Trophoblast cell (in vitro differentiated cells and primary cell): Measurements from ENCODE around the gene PCMTD2.

Source experiments
- DNase-seq, 2 donors: peaks; one replicate each; pipeline ENCODE4 v3.0.0-alpha.2; 2016
- H2AFZ ChIP-seq: 2 replicates; pipeline ENCODE4 v1.6.1; 2013; ENCODE audit warnings: low read length, moderate library complexity, mild to moderate bottlenecking; ENCODE audit not compliant: insufficient read depth, poor library complexity
- H2AK5ac ChIP-seq: 2 replicates; pipeline ENCODE4 v1.6.1; 2013; ENCODE audit warnings: mild to moderate bottlenecking, low read length
- H2BK120ac ChIP-seq: 2 replicates; pipeline ENCODE4 v1.6.1; 2013; ENCODE audit warnings: low read length, mild to moderate bottlenecking, moderate library complexity; ENCODE audit not compliant: insufficient read depth, poor library complexity
- H2BK12ac ChIP-seq: 2 replicates; pipeline ENCODE4 v1.6.1; 2013; ENCODE audit warnings: mild to moderate bottlenecking, low read length, moderate library complexity
- H2BK5ac ChIP-seq: 2 replicates; pipeline ENCODE4 v1.6.1; 2013; ENCODE audit warnings: low read length, low read depth, moderate library complexity, mild to moderate bottlenecking; ENCODE audit not compliant: poor library complexity
- H3K14ac ChIP-seq: 2 replicates; pipeline ENCODE4 v1.6.1; 2013; ENCODE audit warnings: mild to moderate bottlenecking, low read length
- H3K18ac ChIP-seq: 2 replicates; pipeline ENCODE4 v1.6.1; 2013; ENCODE audit warnings: mild to moderate bottlenecking, low read length
- H3K23ac ChIP-seq: 2 replicates; pipeline ENCODE4 v1.6.1; 2013; ENCODE audit warnings: low read length
- H3K27ac ChIP-seq: 2 replicates; pipeline ENCODE4 v1.5.1; 2013; ENCODE audit warnings: low read depth, mild to moderate bottlenecking, inconsistent platforms, low read length, moderate library complexity
- H3K27me3 ChIP-seq: 2 replicates; pipeline ENCODE4 v1.6.1; 2013; ENCODE audit warnings: inconsistent platforms, mild to moderate bottlenecking, low read length, moderate library complexity; ENCODE audit not compliant: insufficient read depth
- H3K36me3 ChIP-seq, 2 experiments: 1 replicate in 1 of 2; 2 replicates in 1 of 2; pipeline ENCODE4 v1.6.1; 2013; ENCODE audit warnings: low read length in 2 of 2, mild to moderate bottlenecking in 2 of 2, moderate library complexity in 1 of 2; ENCODE audit not compliant: insufficient read depth in 2 of 2, control insufficient read depth in 1 of 2
- H3K4ac ChIP-seq: 2 replicates; pipeline ENCODE4 v1.6.1; 2013; ENCODE audit warnings: low read depth, mild to moderate bottlenecking, low read length, moderate library complexity
- H3K4me1 ChIP-seq, 2 experiments: 1 replicate in 1 of 2; 2 replicates in 1 of 2; pipeline ENCODE4 v1.6.1; 2013; ENCODE audit warnings: low read length in 2 of 2, mild to moderate bottlenecking in 2 of 2, moderate library complexity in 1 of 2; ENCODE audit not compliant: insufficient read depth in 2 of 2, control insufficient read depth in 1 of 2
- H3K4me2 ChIP-seq: 2 replicates; pipeline ENCODE4 v1.6.1; 2013; ENCODE audit warnings: inconsistent platforms, mild to moderate bottlenecking, low read length, moderate library complexity
- H3K4me3 ChIP-seq: 2 replicates; pipeline ENCODE4 v1.5.1; 2013; ENCODE audit warnings: mild to moderate bottlenecking, low read depth, low read length, inconsistent platforms
- H3K79me1 ChIP-seq: one replicate; pipeline ENCODE4 v1.6.1; 2013; ENCODE audit warnings: low read length
- H3K79me2 ChIP-seq: 2 replicates; pipeline ENCODE4 v1.6.1; 2013; ENCODE audit warnings: low read length, mild to moderate bottlenecking; ENCODE audit not compliant: control insufficient read depth, insufficient read depth, poor library complexity
- H3K9ac ChIP-seq: 2 replicates; pipeline ENCODE4 v1.6.1; 2013; ENCODE audit warnings: mild to moderate bottlenecking, low read length
- H3K9me3 ChIP-seq: 2 replicates; pipeline ENCODE4 v1.6.1; 2013; ENCODE audit warnings: low read depth, mild to moderate bottlenecking, control low read depth, inconsistent platforms, low read length; ENCODE audit not compliant: insufficient read depth
- H4K12ac ChIP-seq: 2 replicates; pipeline ENCODE4 v1.6.1; 2013; ENCODE audit warnings: low read depth, mild to moderate bottlenecking, low read length, moderate library complexity
- H4K8ac ChIP-seq: 2 replicates; pipeline ENCODE4 v1.6.1; 2013; ENCODE audit warnings: low read depth, mild to moderate bottlenecking, low read length, moderate library complexity
- H4K91ac ChIP-seq: one replicate; pipeline ENCODE4 v1.6.1; 2013; ENCODE audit warnings: low read depth, mild to moderate bottlenecking, low read length, moderate library complexity
- WGBS: extraction: QIAGEN DNeasy Blood & Tissue Kit; methylation state at CpG from one replicate; pipeline ENCODE4 v1.1.7; 2013; ENCODE audit warnings: missing lambda C conversion rate; ENCODE audit not compliant: insufficient read length, insufficient coverage; ENCODE audit errors: extremely low coverage; 5-methylcytosine and 5-hydroxymethylcytosine counted together

PCMTD2 gene

GRCh38 chr20:64261138-64261537, 5.6 kb downstream of the PCMTD2 start:
- Histone ChIP-seq H3K14ac (no peak overlapping the region), H3K18ac (no peak overlapping the region), H4K8ac (no peak overlapping the region), H2AK5ac (no peak overlapping the region), H2AFZ (no peak overlapping the region), H3K79me1 (peaks cover 4% of the 10 kb centered on the region), H2BK12ac (no peak overlapping the region), H3K27ac (peak overlapping the region; percentile 36), H3K4me2 (no peak overlapping the region), H3K23ac (no peak overlapping the region), H3K4ac (no peak overlapping the region), H3K4me1 (peaks cover 10 to 19% of the 10 kb centered on the region in 2 experiments), H3K9ac (no peak overlapping the region), H3K9me3 (peaks cover 1% of the 10 kb centered on the region), H4K12ac (no peak overlapping the region), H2BK120ac (no peak overlapping the region), H3K27me3 (no peaks in the 10 kb centered on the region), H3K36me3 (peaks cover 2 to 9% of the 10 kb centered on the region in 2 experiments), H2BK5ac (no peak overlapping the region), H3K79me2 (no peaks in the 10 kb centered on the region), H4K91ac (no peak overlapping the region), H3K4me3 (no peak overlapping the region)
- WGBS, result no CpG with 5 or more reads among the region's 9 CpGs
- DNase-seq, result peak; percentile 20 to 33

- no peaks in the 10 kb centered on the region for H3K79me2 ChIP-seq
- no peak overlapping the region for H3K4me3 ChIP-seq
- H4K91ac ChIP-seq, result no peak overlapping the region
- H3K4ac ChIP-seq, result no peak overlapping the region
- H4K8ac ChIP-seq, result no peak overlapping the region
- no peak overlapping the region for H2BK120ac ChIP-seq
- peaks cover 5 to 16% of the 10 kb centered on the region in 2 experiments for H3K36me3 ChIP-seq
- H2BK12ac ChIP-seq, result no peak overlapping the region
- H2AK5ac ChIP-seq, result no peak overlapping the region
- H2AFZ ChIP-seq, result no peak overlapping the region
- no peak overlapping the region for H3K18ac ChIP-seq
- no peak overlapping the region for H3K14ac ChIP-seq
- no peak overlapping the region for H2BK5ac ChIP-seq
- no peaks in the 10 kb centered on the region for H3K27me3 ChIP-seq
- no peak overlapping the region for H3K4me2 ChIP-seq
- H3K4me1 ChIP-seq, result peaks cover 5 to 13% of the 10 kb centered on the region in 2 experiments
- peaks cover 4% of the 10 kb centered on the region for H3K79me1 ChIP-seq
- H3K23ac ChIP-seq, result no peak overlapping the region
- peaks cover 1% of the 10 kb centered on the region for H3K9me3 ChIP-seq
- no peak overlapping the region for H3K9ac ChIP-seq
- H4K12ac ChIP-seq, result no peak overlapping the region
- DNase-seq, result no peak
- no peak overlapping the region for H3K27ac ChIP-seq
- WGBS, result no CpG with 5 or more reads among the region's 4 CpGs
Measured at GRCh38 chr20:64264091-64264490, 8.5 kb downstream of the PCMTD2 start.

GRCh38 chr20:64265201-64265600, 9.7 kb downstream of the PCMTD2 start:
- H3K4me1 ChIP-seq, result peaks cover 5 to 10% of the 10 kb centered on the region in 2 experiments
- H3K27ac ChIP-seq, result no peak overlapping the region
- H3K14ac ChIP-seq, result no peak overlapping the region
- H2BK12ac ChIP-seq, result no peak overlapping the region
- H3K9ac ChIP-seq, result no peak overlapping the region
- H2BK120ac ChIP-seq, result no peak overlapping the region
- H3K79me1 ChIP-seq, result peaks cover 4% of the 10 kb centered on the region
- no peak overlapping the region for H4K8ac ChIP-seq
- no peak overlapping the region for H3K4me3 ChIP-seq
- H2AK5ac ChIP-seq, result no peak overlapping the region
- H3K4me2 ChIP-seq, result no peak overlapping the region
- H3K9me3 ChIP-seq, result peaks cover 7% of the 10 kb centered on the region
- peak in 1 of 2 donors; percentile 14 for DNase-seq
- H3K36me3 ChIP-seq, result peaks cover 5 to 20% of the 10 kb centered on the region in 2 experiments
- WGBS, result no CpG with 5 or more reads among the region's 5 CpGs
- no peak overlapping the region for H3K18ac ChIP-seq
- no peak overlapping the region for H4K91ac ChIP-seq
- no peak overlapping the region for H4K12ac ChIP-seq
- H3K79me2 ChIP-seq, result no peaks in the 10 kb centered on the region
- H3K27me3 ChIP-seq, result no peaks in the 10 kb centered on the region
- no peak overlapping the region for H2BK5ac ChIP-seq
- no peak overlapping the region for H3K23ac ChIP-seq
- H3K4ac ChIP-seq, result no peak overlapping the region
- H2AFZ ChIP-seq, result no peak overlapping the region

- H2BK5ac ChIP-seq, result no peak overlapping the region
- no peaks in the 10 kb centered on the region for H3K79me2 ChIP-seq
- no peak overlapping the region for H3K9ac ChIP-seq
- no peak overlapping the region for H2AFZ ChIP-seq
- H2AK5ac ChIP-seq, result no peak overlapping the region
- H3K27ac ChIP-seq, result no peak overlapping the region
- no peak overlapping the region for H4K12ac ChIP-seq
- WGBS, result no CpG with 5 or more reads among the region's 5 CpGs
- H3K18ac ChIP-seq, result no peak overlapping the region
- no peak for DNase-seq
- H3K9me3 ChIP-seq, result peaks cover 10% of the 10 kb centered on the region
- peaks cover 3 to 20% of the 10 kb centered on the region in 2 experiments for H3K36me3 ChIP-seq
- no peaks in the 10 kb centered on the region for H3K79me1 ChIP-seq
- no peak overlapping the region for H3K14ac ChIP-seq
- H2BK120ac ChIP-seq, result no peak overlapping the region
- H3K27me3 ChIP-seq, result no peaks in the 10 kb centered on the region
- no peak overlapping the region for H3K23ac ChIP-seq
- no peak overlapping the region for H3K4me3 ChIP-seq
- H3K4ac ChIP-seq, result no peak overlapping the region
- H4K91ac ChIP-seq, result no peak overlapping the region
- H2BK12ac ChIP-seq, result no peak overlapping the region
- H4K8ac ChIP-seq, result no peak overlapping the region
- no peak overlapping the region for H3K4me2 ChIP-seq
- H3K4me1 ChIP-seq, result peaks cover under 1 to 3% of the 10 kb centered on the region in 2 experiments
Measured at GRCh38 chr20:64266988-64267387, 11.4 kb downstream of the PCMTD2 start.
